GM18511 (cell line): ENCODE data around the gene STK32C.
A peak's percentile ranks its signal among the peaks of the same experiment; 100 is the strongest.

ENCODE experiments used
- ATAC-seq: cut with Tn5 transposase; IDR thresholded peaks from one replicate; pipeline ENCODE4 v1.9.1; 2021; ENCODE audit warnings: mild to moderate bottlenecking, moderate library complexity; ENCODE audit not compliant: unreplicated experiment

Gene STK32C

DNA sequence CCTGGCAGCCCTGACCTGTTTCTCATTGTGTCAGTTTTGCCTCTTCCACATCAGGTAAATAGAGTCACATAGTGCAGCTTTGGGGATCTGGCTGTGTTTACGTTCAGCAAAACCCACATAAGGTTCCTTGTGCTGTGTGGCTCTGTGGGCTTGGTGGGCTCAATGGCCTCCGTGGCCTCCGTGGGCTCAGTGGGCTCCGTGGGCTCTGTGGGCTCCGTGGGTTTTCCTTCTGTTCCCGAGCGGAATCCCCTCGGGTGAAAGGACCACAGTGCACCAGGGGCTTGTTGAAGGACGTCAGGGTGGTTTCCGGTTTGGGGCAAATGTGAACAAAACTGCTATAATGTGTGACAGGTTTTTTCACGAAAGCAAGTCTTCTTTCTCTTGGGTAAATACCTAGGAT, 133.5 kb downstream of the STK32C start:
- no peak for ATAC-seq

DNA sequence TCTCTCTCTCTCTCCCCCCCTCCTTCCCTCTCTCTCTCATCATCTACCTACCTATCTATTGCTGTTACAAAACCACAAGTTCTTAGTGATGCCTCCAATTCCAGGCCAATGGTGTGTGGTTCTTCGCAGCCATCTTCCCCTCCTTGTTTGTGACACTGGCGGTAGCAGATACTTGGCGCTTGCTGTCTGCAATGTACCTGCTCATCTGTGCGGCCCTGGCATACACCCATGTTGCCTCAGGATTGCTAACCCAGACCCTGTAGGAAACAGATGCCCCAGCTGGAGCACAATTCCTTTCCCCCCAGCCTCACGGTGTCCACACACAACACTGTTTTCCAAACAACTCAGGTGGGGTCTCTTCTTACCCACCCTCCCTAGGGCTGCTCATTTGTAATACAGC, 134.6 kb downstream of the STK32C start:
- no peak for ATAC-seq

DNA sequence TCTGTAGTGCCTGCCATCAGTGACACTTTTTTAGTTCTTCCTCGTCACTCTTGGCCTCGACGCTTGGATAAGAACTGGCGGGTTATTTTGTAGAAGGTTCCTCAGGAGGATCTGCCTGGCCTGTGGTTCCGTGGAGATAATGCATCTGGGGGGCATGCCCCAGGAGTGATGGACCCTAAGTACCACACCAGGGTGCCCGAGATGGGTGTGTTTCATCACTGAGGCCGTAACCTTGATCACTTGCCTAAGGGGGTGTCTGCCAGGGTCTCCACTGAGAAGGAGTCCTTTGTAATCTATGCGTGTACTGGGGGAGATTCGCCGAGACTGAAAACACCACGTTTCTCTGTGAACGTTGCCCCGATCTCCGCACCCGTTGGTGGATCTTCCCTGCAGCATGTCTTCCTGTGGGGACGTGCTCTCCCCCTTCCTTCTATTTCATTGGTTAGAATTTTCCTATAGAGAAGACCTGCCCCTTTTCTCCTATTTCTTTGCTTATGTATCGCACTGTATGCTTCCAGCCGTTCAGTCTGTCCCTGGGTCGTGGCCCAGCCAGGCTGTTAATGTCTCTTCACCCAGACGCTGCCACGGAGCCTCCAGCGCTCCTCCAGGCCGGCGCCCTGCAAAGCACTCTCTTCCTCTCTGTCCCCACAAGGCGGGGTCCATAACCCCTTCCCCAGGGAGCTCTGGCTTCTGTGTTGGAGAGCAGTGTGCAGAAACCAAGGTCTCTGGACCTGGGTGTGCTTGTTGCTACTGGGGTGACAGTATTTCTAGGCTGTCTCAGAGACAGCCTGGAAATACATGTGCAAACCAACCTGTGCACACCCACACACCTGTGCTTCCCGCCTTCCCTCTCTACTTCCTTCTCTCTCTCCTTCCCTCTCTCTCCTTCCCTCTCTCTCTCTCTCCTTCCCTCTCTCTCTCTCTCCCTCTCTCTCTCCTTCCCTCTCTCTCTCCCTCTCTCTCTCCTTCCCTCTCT, 135.4 kb downstream of the STK32C start:
- ATAC-seq, result no peak

DNA sequence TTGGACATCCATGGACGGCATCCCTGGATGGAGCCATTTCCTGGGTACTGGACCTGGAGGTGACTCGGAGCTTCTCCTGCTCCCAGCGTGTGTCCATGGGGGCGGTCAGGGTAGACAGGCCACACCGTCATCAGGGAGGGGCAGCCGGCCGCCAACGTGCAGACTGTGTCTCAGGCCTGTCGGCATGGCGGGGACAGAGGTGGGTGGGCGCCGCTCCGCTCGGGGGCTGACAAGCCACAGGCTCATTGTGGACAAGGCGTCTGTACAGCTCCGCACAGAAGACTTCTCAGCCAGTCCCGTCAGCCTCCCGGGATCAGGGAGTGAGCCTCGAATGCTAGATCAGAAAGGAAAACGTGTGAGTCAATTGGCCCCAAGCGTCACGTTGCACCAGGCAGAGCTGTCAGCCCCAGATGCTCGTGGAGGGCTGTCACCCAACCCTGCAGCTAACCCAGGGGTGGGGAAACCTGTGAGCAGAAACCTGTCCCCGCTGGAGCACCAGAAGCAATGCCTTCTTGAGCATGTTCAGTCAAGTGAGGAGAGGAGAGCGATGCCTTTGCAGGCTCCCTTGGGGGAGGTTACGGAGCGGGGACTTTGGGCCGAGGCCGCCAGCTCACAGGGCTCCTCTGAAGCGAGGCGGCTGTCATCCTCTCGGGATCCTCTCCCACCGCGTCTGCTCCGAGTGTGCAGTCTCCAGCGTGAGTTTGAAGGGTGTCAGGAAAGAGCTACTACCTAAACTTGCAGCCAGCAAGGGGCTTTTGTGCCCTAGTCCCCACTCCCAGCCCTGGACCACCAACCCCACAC, 137.0 kb downstream of the STK32C start:
- no peak for ATAC-seq

DNA sequence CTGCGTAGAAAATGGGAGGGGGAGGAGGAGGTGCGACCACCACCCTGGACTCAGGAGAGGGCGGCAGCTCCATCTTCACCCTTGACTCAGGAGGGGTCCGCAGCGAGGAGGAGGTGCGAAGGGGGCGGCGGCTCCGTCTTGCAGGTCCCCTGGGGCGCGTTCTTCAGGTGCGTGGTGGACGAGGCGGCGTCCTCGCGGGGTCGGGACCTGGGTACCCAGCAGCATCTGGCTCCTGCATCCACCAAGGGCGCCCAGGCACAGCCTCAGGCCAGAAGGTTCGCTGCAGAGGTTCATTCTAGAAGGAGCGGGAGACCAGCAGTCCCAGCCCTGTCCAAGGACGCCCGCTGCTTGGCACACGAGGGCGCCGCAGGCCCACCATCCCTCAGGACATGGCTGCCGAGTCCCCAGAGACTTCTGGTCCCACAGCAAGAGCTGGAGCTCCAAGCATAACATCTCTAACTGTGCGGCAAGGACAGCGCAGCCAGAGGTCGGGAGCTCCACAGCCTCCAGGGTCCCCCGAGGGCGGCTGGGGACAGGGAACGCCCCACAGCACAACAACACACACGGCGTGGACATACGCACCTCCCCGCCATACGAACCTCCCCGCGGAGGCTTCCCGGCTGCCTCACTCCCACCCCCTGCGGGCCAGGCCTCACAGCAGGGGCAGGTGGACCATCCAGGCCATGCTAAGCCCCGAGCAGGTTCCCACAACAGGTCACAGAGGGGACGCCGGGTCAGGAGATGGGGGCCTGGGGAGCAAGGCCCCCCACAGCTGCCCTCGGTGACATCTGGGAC, 137.8 kb downstream of the STK32C start:
- ATAC-seq, result no peak

DNA sequence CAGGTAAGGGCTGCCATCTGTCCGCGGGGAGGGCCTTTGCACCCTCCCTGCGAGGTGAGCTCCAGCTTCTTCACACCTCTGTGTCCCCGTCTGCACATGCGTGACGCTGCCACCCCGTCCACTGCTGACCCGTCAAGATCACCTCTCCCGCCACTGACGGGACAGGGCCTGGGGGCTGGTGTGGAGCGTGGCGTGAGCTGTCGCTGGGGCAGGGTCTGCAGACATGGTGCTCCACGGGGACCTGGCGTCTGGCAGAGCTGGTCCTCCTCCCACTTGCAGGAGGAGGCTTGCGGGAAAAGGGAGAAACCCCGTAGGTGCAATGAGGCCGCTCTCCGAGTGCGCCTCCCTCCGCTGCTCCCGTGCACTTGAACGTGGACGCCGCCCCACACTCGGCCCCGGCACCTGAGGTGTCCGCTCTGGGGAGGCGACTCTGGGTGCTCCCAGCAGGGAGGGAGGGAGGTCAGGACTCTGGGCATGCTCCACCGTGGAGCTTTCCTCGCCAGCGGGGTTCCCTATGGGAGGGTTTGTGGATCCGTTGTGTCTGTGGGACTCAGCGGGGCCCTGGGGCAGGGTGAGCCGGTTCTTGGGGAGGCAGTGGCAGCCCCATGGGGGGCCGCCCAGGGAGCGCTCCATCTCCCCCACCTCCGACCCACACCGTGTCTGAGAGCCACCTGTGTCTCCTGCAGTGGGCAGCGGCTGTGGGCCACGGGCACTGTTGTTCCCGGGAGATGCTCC, 138.6 kb downstream of the STK32C start:
- ATAC-seq, result no peak

DNA sequence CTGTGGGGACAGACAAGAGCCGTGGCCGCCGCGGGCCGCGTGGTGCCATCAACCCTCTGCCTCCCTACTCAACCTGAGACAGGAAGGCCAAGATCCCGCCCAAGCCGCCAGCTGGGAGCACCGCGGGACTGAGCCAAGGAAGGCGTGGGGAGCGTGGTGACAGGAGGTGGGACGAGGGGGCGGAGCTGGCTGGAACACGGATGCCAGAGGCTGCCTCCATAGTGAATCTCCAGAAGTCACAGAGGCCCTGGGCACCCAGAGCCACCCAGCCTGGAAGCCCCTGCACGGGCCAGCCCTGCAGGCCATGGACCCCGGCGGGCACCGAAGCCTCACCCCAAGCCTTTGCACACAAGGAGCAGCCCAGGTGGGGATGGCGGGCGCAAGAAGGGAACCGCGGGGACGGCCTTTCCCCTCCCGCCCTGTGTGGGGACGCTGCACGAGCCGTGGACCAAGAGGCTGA, 139.1 kb downstream of the STK32C start:
- no peak for ATAC-seq

DNA sequence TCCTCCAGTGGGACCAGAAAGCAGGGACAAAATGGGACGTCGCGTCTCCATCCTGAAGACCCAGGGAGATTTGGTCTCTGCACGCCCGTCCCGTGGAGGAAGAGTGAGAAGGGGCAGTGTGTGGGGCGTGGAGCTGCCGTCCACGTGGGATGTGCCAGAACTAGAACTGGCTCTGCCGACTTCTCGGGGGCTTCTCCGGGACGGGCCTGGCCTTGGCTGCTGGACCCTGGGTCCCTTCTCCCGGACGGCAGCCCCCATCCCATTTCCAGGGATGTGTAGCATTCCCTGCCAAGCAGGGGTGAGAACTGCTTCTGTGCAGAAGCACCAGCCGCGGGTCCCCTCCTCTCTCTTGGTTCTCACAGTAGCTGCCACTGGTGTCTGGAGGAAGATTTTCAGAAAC, 139.8 kb downstream of the STK32C start:
- no peak for ATAC-seq

DNA sequence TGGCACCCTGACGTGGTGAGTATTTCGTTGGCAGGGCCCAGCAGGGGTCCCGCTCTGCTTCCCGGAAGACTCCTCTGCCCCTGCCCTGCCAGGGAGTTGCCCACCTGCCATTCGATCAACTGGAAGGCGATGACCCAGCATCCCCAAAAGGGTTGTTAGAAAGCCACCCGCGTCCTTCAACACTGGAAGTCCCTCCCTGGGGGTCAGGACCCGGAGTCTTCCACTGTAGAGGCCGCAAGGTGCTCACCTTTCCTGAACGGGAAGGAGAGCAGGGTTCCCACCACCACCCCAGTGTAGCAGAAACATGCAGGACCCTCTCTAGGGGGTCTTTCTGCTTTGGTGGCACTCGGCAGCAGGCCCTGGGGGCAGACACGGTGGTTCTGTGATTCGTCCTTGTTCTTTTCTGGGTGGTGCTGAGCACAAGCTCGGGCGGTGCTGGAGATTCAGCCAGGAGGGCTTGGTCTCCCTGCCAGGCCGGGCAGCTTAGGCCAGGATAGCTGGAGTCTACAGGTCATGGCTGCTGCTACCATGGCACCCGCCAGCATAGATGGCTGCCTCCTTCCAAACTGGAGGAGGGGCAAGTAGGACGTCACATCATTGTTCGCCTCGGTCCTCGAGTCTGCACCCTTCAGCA, 140.6 kb downstream of the STK32C start:
- ATAC-seq, result no peak

DNA sequence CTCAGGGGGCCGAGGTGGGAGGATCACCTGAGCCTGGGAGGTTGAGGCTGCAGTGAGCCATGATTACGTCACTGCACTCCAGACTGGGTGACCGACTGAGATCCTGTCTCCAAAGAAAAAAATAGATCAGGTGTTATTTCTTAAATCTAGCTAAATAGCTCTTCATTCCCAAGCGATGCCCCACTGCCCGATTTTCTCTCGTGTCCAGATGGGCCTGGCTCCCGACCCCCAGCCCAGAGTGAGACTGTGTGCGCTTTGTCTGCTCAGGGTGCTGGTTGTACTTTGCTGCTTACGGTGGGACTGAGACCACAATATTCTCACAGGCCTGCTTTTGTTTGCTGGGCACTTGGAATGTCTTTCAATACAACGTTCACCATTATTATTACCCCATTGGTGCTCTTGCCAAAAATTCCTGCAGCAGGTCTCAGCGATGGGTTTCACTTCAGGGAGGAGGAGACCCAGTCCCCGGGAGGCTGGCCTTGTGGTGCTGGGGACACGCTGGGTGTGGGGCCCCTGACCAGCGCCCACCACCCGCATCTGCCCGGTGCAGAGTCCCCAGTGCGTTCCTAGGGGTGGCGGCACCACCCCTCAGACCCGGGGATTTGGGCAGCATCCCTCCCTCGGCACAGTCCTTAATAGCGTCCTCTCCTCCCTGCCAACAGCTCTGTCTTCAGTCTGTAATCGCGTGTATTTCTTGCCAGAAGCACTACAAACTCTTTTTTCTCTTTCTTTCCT, 141.4 kb downstream of the STK32C start:
- ATAC-seq, result no peak

DNA sequence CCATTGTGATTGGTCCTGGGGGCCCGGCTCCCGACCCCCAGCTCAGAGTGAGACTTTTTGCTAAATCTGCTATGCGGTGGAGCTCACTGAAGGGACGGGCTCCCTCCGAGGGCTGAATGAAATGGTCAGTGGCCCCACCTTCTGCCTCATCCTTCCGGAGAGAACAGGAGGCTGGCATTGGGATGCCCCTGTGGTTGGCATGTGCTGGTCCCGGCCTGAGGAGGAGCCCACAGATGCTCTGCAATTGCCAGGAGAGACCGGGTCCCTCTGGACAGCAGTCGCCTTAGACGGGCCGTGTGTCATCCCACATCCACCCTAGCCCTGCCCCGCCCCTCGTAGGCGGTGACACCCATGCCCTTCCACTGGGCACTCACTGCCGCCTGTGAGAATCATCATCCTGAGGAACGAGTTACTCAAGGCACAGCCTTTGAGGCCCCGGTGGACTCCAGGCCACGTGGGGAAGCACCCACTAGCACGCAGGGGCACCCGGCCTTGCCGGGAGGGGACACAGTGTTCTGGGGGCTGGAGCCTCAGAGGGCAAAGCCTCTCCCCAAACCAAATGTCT, 142.3 kb downstream of the STK32C start:
- ATAC-seq, result no peak

DNA sequence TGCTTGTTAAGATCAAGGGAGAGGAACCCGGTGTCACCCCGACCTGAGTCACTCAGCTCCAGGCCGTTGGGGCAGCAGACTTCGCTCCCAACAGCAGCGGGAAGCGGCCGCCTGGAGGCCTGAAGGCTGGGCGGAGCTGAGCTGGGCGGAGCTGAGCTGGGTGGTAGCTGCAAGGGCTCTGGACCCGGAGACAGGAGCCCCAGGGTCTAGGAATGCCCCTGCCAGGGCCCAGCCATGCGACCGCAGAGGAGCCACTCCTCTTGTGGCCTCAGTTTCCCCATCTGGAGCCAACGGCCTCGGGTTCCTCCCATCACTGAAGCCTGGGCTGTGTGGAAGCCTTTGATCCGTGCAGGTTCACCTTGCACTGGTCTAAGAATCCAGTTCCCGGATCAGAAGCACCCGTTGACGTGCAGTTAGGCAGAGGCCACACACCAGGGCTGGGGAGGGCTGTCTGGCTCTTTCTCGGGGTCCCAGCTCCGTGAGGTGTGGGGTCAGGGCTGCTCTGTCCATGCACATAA, 142.9 kb downstream of the STK32C start:
- no peak for ATAC-seq

DNA sequence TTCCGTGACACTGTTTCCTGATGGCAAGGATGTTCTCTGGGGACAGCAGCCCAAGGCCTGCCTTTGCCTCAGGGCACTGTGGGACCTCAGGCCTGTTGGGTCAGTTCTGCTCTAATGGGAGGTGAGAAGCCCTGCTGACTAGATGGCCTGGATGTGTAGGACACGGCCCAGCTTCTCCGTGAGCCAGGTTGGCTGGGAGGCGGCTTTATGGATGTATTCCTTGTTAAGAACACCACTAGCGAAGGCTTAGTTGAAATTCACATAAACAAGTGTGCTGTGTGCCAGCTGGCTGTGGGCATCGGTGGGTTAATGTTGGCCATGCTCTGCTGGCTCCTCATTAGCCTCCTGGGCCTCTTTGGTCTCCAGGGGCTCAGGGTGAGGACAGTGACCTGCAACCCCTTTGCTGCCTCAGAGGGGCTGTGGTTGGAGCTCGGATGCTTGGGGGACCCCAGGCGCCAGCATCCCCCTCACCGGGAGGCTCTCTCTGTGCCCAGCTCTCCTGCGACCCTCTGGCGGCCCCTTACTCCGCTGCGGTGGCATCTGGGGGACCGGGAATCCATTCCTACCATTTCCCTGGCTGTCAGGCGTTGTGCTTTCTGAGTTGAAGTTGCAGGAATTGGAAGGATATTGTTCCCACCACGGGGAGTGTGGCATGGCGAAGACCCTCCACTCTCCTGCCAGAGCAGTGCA, 143.8 kb downstream of the STK32C start:
- no peak for ATAC-seq

DNA sequence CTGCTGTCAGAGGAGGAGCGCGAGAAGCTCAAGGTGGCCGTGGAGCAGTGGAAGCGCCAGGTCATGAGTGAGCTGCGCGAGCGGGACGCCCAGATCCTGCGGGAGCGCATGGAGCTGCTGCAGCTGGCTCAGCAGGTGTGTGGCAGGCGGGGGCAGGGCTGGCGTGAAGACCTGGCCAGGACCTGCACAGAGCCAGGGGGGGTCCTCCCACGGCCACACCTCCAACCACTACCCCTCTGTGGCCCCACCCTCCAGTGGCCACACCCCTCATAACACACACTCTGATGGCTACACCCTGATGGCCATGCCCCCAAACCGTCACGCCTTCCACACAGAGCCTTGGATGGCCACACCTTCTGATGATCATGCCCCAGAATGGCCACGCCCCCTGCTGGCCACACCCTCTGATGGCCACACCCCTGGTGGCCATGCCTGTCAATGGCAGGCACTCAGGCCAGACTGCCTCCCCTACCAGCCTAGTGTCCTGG, 144.4 kb downstream of the STK32C start:
- peak; percentile 60 for ATAC-seq

DNA sequence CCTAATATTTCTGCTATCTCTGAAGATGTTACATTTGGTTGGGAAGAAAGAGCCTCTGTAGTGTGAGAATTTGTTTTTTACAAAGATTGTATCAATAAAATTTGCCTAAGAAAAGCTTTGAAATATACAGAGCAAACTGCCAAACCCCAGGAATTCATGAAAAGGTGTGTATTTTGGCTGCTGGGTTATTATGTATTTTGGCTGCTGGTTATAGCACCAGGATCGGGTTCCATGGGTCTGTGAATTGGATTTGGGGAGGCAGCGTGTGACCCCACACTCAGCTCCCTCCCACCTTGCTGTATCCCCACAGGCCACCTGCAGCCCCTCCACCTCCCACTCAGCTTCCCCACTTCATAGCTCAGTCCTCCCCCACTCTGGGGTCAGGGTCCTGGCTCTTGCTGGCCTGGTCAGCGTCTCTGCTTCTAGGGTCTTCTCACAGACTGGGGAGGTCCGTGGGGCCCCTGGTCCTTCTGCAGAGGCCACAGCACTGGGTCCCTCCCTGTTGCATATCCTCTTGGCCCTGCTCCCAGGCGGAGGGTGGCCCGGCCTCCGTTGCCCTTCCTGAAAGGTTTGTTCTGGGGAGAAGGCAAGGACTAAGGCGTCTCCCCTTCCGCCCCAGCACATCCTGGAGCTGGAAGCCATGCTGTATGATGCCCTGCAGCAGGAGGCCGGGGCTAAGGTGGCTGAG, 145.0 kb downstream of the STK32C start:
- no peak for ATAC-seq

DNA sequence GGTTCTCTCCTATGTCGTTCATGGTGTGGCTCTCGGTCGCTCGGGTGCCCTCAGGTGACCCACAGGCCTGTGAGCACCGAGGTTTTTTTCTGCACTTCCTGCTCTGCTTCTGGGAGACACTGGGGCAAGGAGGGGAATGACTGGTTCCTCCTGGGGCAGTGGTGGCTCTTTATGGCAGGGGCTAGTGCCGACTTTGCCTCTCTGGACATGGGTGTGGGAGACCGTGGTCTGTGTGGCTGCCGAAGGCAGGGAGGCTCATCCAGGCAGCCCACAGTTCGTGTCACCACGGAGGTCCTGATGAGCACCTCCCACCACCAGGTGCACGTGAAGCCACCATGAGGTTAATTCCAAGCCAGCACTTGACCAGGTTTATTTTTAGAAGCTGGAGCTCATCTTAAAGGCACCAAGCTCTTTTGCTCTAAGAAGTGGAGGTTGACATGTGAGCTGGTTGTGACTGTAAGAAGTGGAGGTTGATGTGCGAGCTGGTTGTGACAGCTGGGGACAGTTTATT, 145.7 kb downstream of the STK32C start:
- ATAC-seq, result peak; percentile 75
